ENCODE measurements around the gene ZNF836. TPM values are rescaled to one million over a fixed set of nuclear protein-coding genes. Genes with fewer than 3 reads are reported as not detected.

ZNF836 gene
- total RNA-seq, 1 experiment from 2014 or later, result 8.0 TPM

- Histone ChIP-seq H3K4me2 (ENCODE audit: low read length) (peak overlapping the region; percentile 97), H4K20me1 (ENCODE audit: low read length) (peaks cover 40% of the 10 kb centered on the region), H3K27me3 (ENCODE audit: low read length) (no peaks in the 10 kb centered on the region), H3K4me3 (ENCODE audit: low read length) (peak overlapping the region; percentile 86), H3F3A (ENCODE audit: low read length, unreplicated experiment) (no peaks in the 10 kb centered on the region), H3K79me2 (ENCODE audit: low read length) (peaks cover 63% of the 10 kb centered on the region), H2AFZ (ENCODE audit: low read length) (peak overlapping the region; percentile 79), H3K27ac (ENCODE audit: low read length) (peak overlapping the region; percentile 86), H3K9ac (ENCODE audit: low read length) (peak overlapping the region; percentile 96), H3K9me2 (replicated peaks; ENCODE audit: low read length) (no peaks in the 10 kb centered on the region), H3K9me3 (ENCODE audit: low read length) (no peaks in the 10 kb centered on the region), H3K36me3 (ENCODE audit: low read depth, low read length) (peaks cover 34% of the 10 kb centered on the region), H3K4me1 (ENCODE audit: insufficient read depth, low read length) (peaks cover 18% of the 10 kb centered on the region)
- ChIA-PET CTCF (no interaction called here), POLR2A (ENCODE audit: unreplicated experiment) (no interaction called here)
- DNase-seq (peak; percentile 30), ATAC-seq (no peak)
- TF ChIP-seq EZH2phosphoT487 (IDR thresholded peaks at IDR 0.05; ENCODE audit: borderline replicate concordance, low read length), result no peak
- TF ChIP-seq, protein P1, sequence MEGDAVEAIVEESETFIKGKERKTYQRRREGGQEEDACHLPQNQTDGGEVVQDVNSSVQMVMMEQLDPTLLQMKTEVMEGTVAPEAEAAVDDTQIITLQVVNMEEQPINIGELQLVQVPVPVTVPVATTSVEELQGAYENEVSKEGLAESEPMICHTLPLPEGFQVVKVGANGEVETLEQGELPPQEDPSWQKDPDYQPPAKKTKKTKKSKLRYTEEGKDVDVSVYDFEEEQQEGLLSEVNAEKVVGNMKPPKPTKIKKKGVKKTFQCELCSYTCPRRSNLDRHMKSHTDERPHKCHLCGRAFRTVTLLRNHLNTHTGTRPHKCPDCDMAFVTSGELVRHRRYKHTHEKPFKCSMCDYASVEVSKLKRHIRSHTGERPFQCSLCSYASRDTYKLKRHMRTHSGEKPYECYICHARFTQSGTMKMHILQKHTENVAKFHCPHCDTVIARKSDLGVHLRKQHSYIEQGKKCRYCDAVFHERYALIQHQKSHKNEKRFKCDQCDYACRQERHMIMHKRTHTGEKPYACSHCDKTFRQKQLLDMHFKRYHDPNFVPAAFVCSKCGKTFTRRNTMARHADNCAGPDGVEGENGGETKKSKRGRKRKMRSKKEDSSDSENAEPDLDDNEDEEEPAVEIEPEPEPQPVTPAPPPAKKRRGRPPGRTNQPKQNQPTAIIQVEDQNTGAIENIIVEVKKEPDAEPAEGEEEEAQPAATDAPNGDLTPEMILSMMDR (conservative IDR thresholded peaks at IDR 0.05; ENCODE audit: low read depth, low read length), result no peak
- no peak for TF ChIP-seq EZH2 (IDR thresholded peaks at IDR 0.05; ENCODE audit: low read length, unreplicated experiment)
- intact Hi-C loops (cut with micrococcal nuclease), result loop anchor here (5.0 kb wide), 1 partner anchor 47 kb away; no protein-coding TSS in a partner anchor
- BruUV-seq (replicated peaks), result no TSS peak
These were observed 19.3 kb upstream of the ZNF836 start for GRCh38 chr19:52190487-52191293.

GRCh38 chr19:52189735-52190486 is 18.5 kb upstream of the ZNF836 start, which contains the start of gene PPP2R1A:
Gene PPP2R1A, plus strand, starts transcription at chr19:52190052. Its CDS starts 45 bp downstream, at chr19:52190097.
- no peaks in the 10 kb centered on the region for H3K27me3 ChIP-seq (ENCODE audit: low read length)
- POLR2A ChIA-PET (ENCODE audit: unreplicated experiment), result interaction anchor here (0.6 to 1.2 kb wide), 8 partner anchors 10 to 1791 kb away, joined by 3 to 68 read pairs (median 8); partner anchors contain the start of genes ZNF613 and ZNF616
- H3K9me2 ChIP-seq (replicated peaks; ENCODE audit: low read length), result no peaks in the 10 kb centered on the region
- peaks cover 34% of the 10 kb centered on the region for H4K20me1 ChIP-seq (ENCODE audit: low read length)
- DNase-seq (peak; percentile 100), ATAC-seq (peak; percentile 91)
- H3K36me3 ChIP-seq (ENCODE audit: low read depth, low read length), result peaks cover 26% of the 10 kb centered on the region
- TF ChIP-seq, protein P1 (conservative IDR thresholded peaks at IDR 0.05; ENCODE audit: low read depth, low read length), result no peak
- TF ChIP-seq EZH2 (IDR thresholded peaks at IDR 0.05; ENCODE audit: low read length, unreplicated experiment) (no peak), EZH2phosphoT487 (IDR thresholded peaks at IDR 0.05; ENCODE audit: borderline replicate concordance, low read length) (no peak)
- no peaks in the 10 kb centered on the region for H3F3A ChIP-seq (ENCODE audit: low read length, unreplicated experiment)
- peak within 1 kb of the TSS; percentile 86 for H3K27ac ChIP-seq (ENCODE audit: low read length)
- peak within 1 kb of the TSS; percentile 96 for H3K9ac ChIP-seq (ENCODE audit: low read length)
- intact Hi-C loops (cut with micrococcal nuclease), result loop anchor here (1.0 to 5.0 kb wide), 3 partner anchors 19 to 51 kb away; partner anchors contain the start of genes ZNF616 and ZNF836
- peaks cover 56% of the 10 kb centered on the region for H3K79me2 ChIP-seq (ENCODE audit: low read length)
- CTCF ChIA-PET, result interaction anchor here (0.6 to 1.6 kb wide), 3 partner anchors 47 to 51 kb away, joined by 4 to 6 read pairs (median 5); partner anchors contain the start of gene ZNF616
- BruUV-seq (replicated peaks), result no TSS peak
- peak within 1 kb of the TSS; percentile 86 for H3K4me3 ChIP-seq (ENCODE audit: low read length)
- no peaks in the 10 kb centered on the region for H3K9me3 ChIP-seq (ENCODE audit: low read length)
- H2AFZ ChIP-seq (ENCODE audit: low read length), result peak within 1 kb of the TSS; percentile 84
- peaks cover 18% of the 10 kb centered on the region for H3K4me1 ChIP-seq (ENCODE audit: insufficient read depth, low read length)
- H3K4me2 ChIP-seq (ENCODE audit: low read length), result peak within 1 kb of the TSS; percentile 97
